Body of pancreas (tissue), 4 donors: ENCODE results near the gene EYS. TPM values are rescaled to one million over a fixed set of nuclear protein-coding genes. Genes with fewer than 3 reads are reported as not detected.

ENCODE experiments used
- ATAC-seq: fragments of 150-250 bp; one replicate; pipeline ENCODE4 v1.9.1; 2016
- DNase-seq, 4 donors: peaks; one replicate each; pipeline ENCODE4 v3.0.0-alpha.2; 2019
- H3K27ac ChIP-seq, 4 donors: fragments of 200-600 bp; sonication (generic); 1 replicate in 3 of 4; 2 replicates in 1 of 4; pipeline versions ENCODE4 v1.5.1 to v1.6.1; 2016 to 2019; ENCODE audit warnings: mild to moderate bottlenecking in 1 of 4, mixed read lengths in 1 of 4, moderate library complexity in 1 of 4
- H3K27me3 ChIP-seq, 2 donors: fragments of 200-600 bp; sonication (generic); one replicate each; pipeline ENCODE4 v1.6.0; 2016; ENCODE audit warnings: mild to moderate bottlenecking in 1 of 2
- H3K36me3 ChIP-seq, 2 donors: fragments of 200-600 bp; sonication (generic); replicated peaks in 1 of 2; 2 replicates each; pipeline ENCODE4 v1.5.1; 2016; ENCODE audit warnings: low read depth in 2 of 2; ENCODE audit not compliant: insufficient read depth in 1 of 2
- H3K4me1 ChIP-seq: fragments of 200-600 bp; sonication (generic); one replicate; pipeline ENCODE4 v1.6.0; 2016
- H3K4me3 ChIP-seq, 2 donors: fragments of 200-600 bp; sonication (generic); 1 replicate in 1 of 2; 2 replicates in 1 of 2; pipeline ENCODE4 v1.5.1; 2016 to 2019
- H3K9me3 ChIP-seq, 3 donors: fragments of 200-600 bp; sonication (generic); 1 replicate in 2 of 3; 2 replicates in 1 of 3; pipeline ENCODE4 v1.5.1; 2016
- CTCF ChIP-seq, 7 experiments: fragments of 450-650 bp in 4 of 7; fragments of 200-600 bp in 3 of 7; sonication (generic) in 3 of 7; IDR thresholded peaks; one replicate each; pipeline ENCODE4 v1.5.1; 2016 to 2019; ENCODE audit warnings: antibody characterized with exemption in 7 of 7
- POLR2A ChIP-seq, 3 donors: fragments of 450-650 bp; IDR thresholded peaks; one replicate each; pipeline ENCODE4 v1.6.1; 2016; ENCODE audit warnings: antibody characterized with exemption in 3 of 3, mild to moderate bottlenecking in 2 of 3
- WGBS, 2 donors: methylation state at CpG; one replicate each; pipeline ENCODE4 v1.1.5; 2017; 5-methylcytosine and 5-hydroxymethylcytosine counted together
- intact Hi-C: fragments of 100-400 bp; cut with DNase I; formaldehyde crosslinking; loops from one replicate; pipeline ENCODE4 v1.15.1; 2023
- total RNA-seq, 2 donors: library from RNA; depleted of rRNA; stranded (reverse); fragments of >200 nt; gene quantifications; one replicate each; pipeline ENCODE4 v1.1.0, GENCODE V29; 2016

Gene EYS
- total RNA-seq, 2 donors from 2014 or later = 0.26 TPM; not detected in 1

DNA sequence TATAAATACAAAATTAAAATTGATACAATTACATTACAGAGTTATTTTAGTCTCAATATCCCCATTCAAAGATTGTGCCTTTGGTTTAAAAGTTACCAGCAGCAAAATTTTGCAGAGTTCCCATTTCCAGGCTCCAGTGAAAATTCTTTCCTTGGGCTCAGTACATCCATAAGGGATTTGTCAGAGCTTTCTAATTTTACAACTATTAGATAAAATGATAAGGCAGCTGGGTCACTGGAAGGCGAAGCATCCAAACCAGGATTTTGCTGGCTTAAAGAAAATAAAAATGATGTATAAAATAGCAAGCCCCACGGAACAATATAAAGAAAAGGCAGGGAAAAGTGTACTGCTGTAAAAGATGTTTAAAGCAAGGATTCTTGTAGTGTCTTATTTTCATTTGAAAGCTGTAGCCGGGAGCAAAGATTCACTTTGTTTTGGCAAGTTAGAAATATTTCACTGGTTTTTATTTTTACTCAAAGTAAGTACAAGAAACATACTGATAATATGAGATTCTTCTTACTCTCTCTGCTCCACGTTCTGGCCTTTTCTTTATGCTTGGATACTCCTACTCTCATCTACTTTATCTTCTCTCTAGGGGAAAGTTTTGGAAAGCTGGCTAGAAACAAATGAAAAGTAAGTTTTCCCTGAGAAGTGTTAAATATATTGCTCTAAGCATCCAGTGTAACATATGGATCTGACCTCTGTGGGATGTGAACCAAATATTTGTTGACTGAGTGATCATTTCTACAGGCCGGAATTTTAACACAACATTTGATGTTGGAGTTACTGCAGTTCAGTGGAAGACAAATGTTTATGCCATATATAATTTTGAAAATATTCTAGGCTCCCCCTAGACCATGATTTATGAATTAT lies 1583.0 kb downstream of the EYS start:
- WGBS, 2 donors = 42 to 44% methylated on average over 5 of the region's 5 CpGs
- H3K27me3 ChIP-seq = no peaks in the 10 kb centered on the region
- ATAC-seq (no peak), DNase-seq (no peak)
- intact Hi-C loops = no loop called here
- TF ChIP-seq CTCF (IDR thresholded peaks at IDR 0.05) (no peak), POLR2A (IDR thresholded peaks at IDR 0.05) (no peak)
- H3K9me3 ChIP-seq = no peaks in the 10 kb centered on the region
- no peaks in the 10 kb centered on the region for H3K4me1 ChIP-seq
- no peak overlapping the region for H3K4me3 ChIP-seq
- H3K36me3 ChIP-seq = no peaks in the 10 kb centered on the region
- no peak overlapping the region for H3K27ac ChIP-seq

- 23 to 28% methylated on average over 4 of the region's 4 CpGs for WGBS, 2 donors
- no peak for ATAC-seq
- no peaks in the 10 kb centered on the region for H3K9me3 ChIP-seq
- H3K27ac ChIP-seq = no peak overlapping the region
- intact Hi-C loops = no loop called here
- TF ChIP-seq POLR2A (IDR thresholded peaks at IDR 0.05) (no peak), CTCF (IDR thresholded peaks at IDR 0.05) (no peak)
- no peaks in the 10 kb centered on the region for H3K4me1 ChIP-seq
- H3K27me3 ChIP-seq = no peaks in the 10 kb centered on the region
- no peak overlapping the region for H3K4me3 ChIP-seq
- no peaks in the 10 kb centered on the region for H3K36me3 ChIP-seq
- DNase-seq = no peak
Observed at GRCh38 chr6:64122712-64123375, 1584.2 kb downstream of the EYS start.

GRCh38 chr6:64121011-64121565 lies 1585.9 kb downstream of the EYS start:
- Histone ChIP-seq H3K4me3 (no peak overlapping the region), H3K4me1 (no peaks in the 10 kb centered on the region), H3K9me3 (no peaks in the 10 kb centered on the region), H3K36me3 (no peaks in the 10 kb centered on the region), H3K27ac (no peak overlapping the region), H3K27me3 (no peaks in the 10 kb centered on the region)
- intact Hi-C loops = no loop called here
- no peak for DNase-seq
- ATAC-seq = no peak
- TF ChIP-seq CTCF (IDR thresholded peaks at IDR 0.05) = no peak
- WGBS, 2 donors = 69 to 74% methylated on average over 3 of the region's 3 CpGs

GRCh38 chr6:64113704-64114103 lies 1593.3 kb downstream of the EYS start:
- H3K27me3 ChIP-seq = no peaks in the 10 kb centered on the region
- DNase-seq = no peak
- no peak for ATAC-seq
- no peaks in the 10 kb centered on the region for H3K9me3 ChIP-seq
- H3K4me3 ChIP-seq = no peak overlapping the region
- intact Hi-C loops = no loop called here
- TF ChIP-seq CTCF (IDR thresholded peaks at IDR 0.05) (no peak), POLR2A (IDR thresholded peaks at IDR 0.05) (no peak)
- no peaks in the 10 kb centered on the region for H3K36me3 ChIP-seq
- no peaks in the 10 kb centered on the region for H3K4me1 ChIP-seq
- H3K27ac ChIP-seq = no peak overlapping the region
- 51 to 58% methylated on average over 3 of the region's 3 CpGs for WGBS, 2 donors
